GM12801 (cell line): ENCODE data around the gene C15orf39.

Experiments used
- TF ChIP-seq, protein P1 (sequence below): IDR thresholded peaks from one replicate; pipeline ENCODE4 v1.5.1; 2011; ENCODE audit warnings: control low read depth; ENCODE audit not compliant: insufficient read length; ENCODE audit errors: extremely low read depth

The C15orf39 gene

GRCh38 chr15:75176396-75176761 is 25.3 kb upstream of the C15orf39 start:
- TF ChIP-seq, protein P1, sequence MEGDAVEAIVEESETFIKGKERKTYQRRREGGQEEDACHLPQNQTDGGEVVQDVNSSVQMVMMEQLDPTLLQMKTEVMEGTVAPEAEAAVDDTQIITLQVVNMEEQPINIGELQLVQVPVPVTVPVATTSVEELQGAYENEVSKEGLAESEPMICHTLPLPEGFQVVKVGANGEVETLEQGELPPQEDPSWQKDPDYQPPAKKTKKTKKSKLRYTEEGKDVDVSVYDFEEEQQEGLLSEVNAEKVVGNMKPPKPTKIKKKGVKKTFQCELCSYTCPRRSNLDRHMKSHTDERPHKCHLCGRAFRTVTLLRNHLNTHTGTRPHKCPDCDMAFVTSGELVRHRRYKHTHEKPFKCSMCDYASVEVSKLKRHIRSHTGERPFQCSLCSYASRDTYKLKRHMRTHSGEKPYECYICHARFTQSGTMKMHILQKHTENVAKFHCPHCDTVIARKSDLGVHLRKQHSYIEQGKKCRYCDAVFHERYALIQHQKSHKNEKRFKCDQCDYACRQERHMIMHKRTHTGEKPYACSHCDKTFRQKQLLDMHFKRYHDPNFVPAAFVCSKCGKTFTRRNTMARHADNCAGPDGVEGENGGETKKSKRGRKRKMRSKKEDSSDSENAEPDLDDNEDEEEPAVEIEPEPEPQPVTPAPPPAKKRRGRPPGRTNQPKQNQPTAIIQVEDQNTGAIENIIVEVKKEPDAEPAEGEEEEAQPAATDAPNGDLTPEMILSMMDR, result no peak

- TF ChIP-seq, protein P1, result no peak
Observed at GRCh38 chr15:75177360-75178071, 24.2 kb upstream of the C15orf39 start.

DNA sequence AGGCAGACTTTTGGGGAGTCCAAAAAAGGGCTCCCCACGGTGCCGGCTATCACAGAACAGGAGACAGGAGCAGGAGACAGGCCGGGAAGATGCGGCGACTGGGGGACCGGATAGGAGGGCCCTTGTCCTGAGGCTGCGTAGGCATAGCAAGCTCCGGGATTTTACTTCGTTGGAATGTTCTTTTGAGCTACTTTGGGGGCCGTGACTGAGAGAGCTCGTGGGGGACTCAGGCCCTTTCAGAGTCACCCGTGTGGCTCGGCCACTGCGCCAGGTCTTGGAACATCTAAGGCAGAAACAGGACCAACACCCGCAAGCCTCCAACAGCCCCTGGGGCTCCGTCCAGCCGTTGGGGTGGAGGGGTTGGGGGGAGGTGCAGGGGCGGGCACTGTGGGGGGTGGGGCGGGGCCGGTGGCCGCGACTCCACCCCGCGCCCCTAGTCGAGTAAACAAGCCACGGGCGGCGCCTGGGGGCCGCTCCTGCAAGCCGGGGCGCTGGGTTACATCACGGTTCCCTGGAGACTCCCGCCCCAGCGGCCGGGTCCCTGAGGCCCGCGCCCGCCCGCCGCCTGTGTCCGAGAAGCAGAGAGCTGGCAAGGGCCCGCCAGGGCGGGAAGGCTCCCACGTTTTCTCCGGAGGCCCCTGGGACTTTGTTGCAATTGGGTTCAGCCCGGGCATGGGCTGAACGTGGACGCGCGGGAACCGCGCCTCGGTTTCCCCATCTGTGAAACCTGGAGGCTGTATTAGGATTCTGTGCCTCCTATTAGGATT is 23.3 kb upstream of the C15orf39 start:
- TF ChIP-seq, protein P1, result no peak

DNA sequence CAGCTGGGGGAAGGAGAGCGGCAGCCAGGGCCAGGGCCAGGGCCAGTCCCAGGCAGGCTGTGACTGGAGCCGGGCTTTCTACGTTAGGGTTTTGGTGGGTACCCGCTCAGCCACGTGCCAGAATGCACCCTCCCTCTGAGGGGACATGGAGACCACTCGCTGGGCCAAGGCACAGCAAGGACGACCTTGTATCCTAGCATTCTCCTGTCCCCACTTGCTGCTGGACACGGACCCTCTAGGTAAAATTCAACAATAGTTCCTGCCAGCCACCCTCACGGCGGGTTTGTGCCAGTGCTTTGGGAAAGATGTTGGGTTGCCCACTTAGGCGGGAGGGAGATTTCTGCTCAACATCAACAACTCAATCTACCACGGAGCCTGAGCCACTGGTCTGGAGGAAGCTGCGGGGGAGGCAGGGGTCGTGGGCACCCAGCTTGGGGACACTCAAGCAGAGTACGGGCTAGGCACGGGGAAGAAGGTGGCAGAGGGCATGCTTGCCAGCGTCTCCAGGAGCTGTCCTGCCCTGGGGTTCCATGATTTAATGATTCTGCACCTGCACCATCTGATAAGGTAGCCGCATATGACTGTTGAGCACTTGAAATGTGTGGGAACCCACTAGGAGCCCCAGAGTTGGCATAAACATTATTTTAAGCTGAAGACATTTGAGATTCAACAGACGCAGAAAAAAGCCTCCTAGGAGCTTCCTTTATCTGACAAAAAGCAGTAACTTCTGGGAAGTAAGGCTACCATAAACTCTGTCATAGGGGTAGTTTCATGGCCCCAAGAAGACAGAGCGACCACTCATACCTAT is 22.5 kb upstream of the C15orf39 start:
- TF ChIP-seq, protein P1, result no peak

DNA sequence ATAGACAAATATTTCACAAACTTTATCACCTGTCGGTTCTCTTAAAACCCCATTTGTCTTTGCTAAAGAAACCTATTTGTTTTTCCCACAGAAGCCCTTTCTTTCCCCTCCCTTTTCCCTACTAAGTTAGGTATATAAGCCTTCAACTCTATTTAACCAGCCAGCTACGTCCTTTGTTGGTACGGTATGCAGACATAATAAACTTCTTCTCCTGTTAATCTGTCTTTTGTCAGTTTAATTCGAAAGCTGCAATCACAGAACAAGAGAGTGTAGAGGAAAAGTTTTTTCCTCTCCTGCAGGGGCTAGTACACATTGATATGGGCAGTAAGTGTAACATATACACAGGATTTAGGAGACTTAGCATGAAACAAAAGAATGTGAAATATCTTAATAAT is 21.9 kb upstream of the C15orf39 start:
- TF ChIP-seq, protein P1, result no peak

DNA sequence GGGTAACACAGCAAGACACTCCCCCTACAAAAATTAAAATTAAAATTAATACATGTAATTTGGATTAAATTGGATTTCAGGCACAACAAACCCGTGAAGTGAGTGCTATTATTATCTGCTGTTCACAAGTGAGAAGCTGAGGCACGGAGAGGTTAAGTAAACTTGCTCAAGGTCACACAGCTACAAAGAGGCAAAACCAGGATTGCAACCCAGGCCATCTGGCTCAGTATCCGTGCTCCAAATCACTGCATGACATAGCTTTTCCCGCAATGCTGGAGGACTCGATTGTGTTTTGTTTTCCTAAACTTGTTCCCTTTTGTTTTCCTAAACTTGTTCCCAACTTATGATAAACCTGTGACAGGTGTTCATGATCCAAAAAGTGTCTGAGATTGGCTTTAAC is 19.9 kb upstream of the C15orf39 start:
- TF ChIP-seq, protein P1, result no peak
